ENCODE data around the gene DMXL1. TPM values are rescaled to one million over a fixed set of nuclear protein-coding genes. Genes with fewer than 3 reads are reported as not detected.
"Not testable (repeated sequence)": the region's sequence is repeated elsewhere in the genome, so short reads cannot be mapped to it uniquely, and the experiment has no call there.

DMXL1 gene
- total and polyA plus RNA-seq, 9 donors = 16.2 to 32.4 (median 19.3) TPM

- H3K9me3 ChIP-seq (replicated peaks; ENCODE audit: control insufficient read depth, low read depth, low read length); DNase-seq; H3K27me3 ChIP-seq (ENCODE audit: control insufficient read depth, insufficient read depth, low read length); H3K27ac ChIP-seq (ENCODE audit: low read length); H3K4me3 ChIP-seq (ENCODE audit: low read length); H3K36me3 ChIP-seq (ENCODE audit: control insufficient read depth, insufficient read depth, low read length); H3K4me1 ChIP-seq (ENCODE audit: control insufficient read depth, insufficient read depth, low read length): not testable (repeated sequence)
- 94% methylated on average over 23 of the region's 27 CpGs for WGBS (ENCODE audit: insufficient coverage)
These were observed 51.6 kb downstream of the DMXL1 start for GRCh38 chr5:119122474-119122873.

GRCh38 chr5:119123280-119123679, 52.4 kb downstream of the DMXL1 start:
- H3K27me3 ChIP-seq (ENCODE audit: control insufficient read depth, insufficient read depth, low read length) = no peaks in the 10 kb centered on the region
- DNase-seq = no peak
- no peak overlapping the region for H3K4me3 ChIP-seq (ENCODE audit: low read length)
- peaks cover 7% of the 10 kb centered on the region for H3K36me3 ChIP-seq (ENCODE audit: control insufficient read depth, insufficient read depth, low read length)
- H3K27ac ChIP-seq (ENCODE audit: low read length) = no peak overlapping the region
- no peaks in the 10 kb centered on the region for H3K9me3 ChIP-seq (replicated peaks; ENCODE audit: control insufficient read depth, low read depth, low read length)
- 90% methylated on average over 2 of the region's 2 CpGs for WGBS (ENCODE audit: insufficient coverage)
- H3K4me1 ChIP-seq (ENCODE audit: control insufficient read depth, insufficient read depth, low read length) = no peaks in the 10 kb centered on the region

- Histone ChIP-seq H3K27me3 (ENCODE audit: control insufficient read depth, insufficient read depth, low read length) (no peaks in the 10 kb centered on the region), H3K4me1 (ENCODE audit: control insufficient read depth, insufficient read depth, low read length) (no peaks in the 10 kb centered on the region), H3K4me3 (ENCODE audit: low read length) (no peak overlapping the region), H3K9me3 (replicated peaks; ENCODE audit: control insufficient read depth, low read depth, low read length) (no peaks in the 10 kb centered on the region), H3K36me3 (ENCODE audit: control insufficient read depth, insufficient read depth, low read length) (peaks cover 10% of the 10 kb centered on the region), H3K27ac (ENCODE audit: low read length) (no peak overlapping the region)
- DNase-seq = no peak
- WGBS (ENCODE audit: insufficient coverage) = 100% methylated on average over 1 of the region's 2 CpGs
These were observed 58.9 kb downstream of the DMXL1 start for GRCh38 chr5:119129770-119130169.

- no CpG with 5 or more reads among the region's 2 CpGs for WGBS (ENCODE audit: insufficient coverage)
- H3K4me1 ChIP-seq (ENCODE audit: control insufficient read depth, insufficient read depth, low read length) = no peaks in the 10 kb centered on the region
- no peak for DNase-seq
- H3K27ac ChIP-seq (ENCODE audit: low read length) = no peak overlapping the region
- peaks cover 13% of the 10 kb centered on the region for H3K9me3 ChIP-seq (replicated peaks; ENCODE audit: control insufficient read depth, low read depth, low read length)
- no peaks in the 10 kb centered on the region for H3K27me3 ChIP-seq (ENCODE audit: control insufficient read depth, insufficient read depth, low read length)
- H3K36me3 ChIP-seq (ENCODE audit: control insufficient read depth, insufficient read depth, low read length) = peaks cover 18% of the 10 kb centered on the region
- no peak overlapping the region for H3K4me3 ChIP-seq (ENCODE audit: low read length)
These were observed 60.8 kb downstream of the DMXL1 start for GRCh38 chr5:119131530-119132304.

- Histone ChIP-seq H3K9me3 (replicated peaks; ENCODE audit: control insufficient read depth, low read depth, low read length) (peaks cover 27% of the 10 kb centered on the region), H3K36me3 (ENCODE audit: control insufficient read depth, insufficient read depth, low read length) (peaks cover 30% of the 10 kb centered on the region)
- not testable (repeated sequence) for DNase-seq; H3K27me3 ChIP-seq (ENCODE audit: control insufficient read depth, insufficient read depth, low read length); H3K4me3 ChIP-seq (ENCODE audit: low read length); H3K4me1 ChIP-seq (ENCODE audit: control insufficient read depth, insufficient read depth, low read length); H3K27ac ChIP-seq (ENCODE audit: low read length)
- 100% methylated on average over 4 of the region's 4 CpGs for WGBS (ENCODE audit: insufficient coverage)
These were observed 64.9 kb downstream of the DMXL1 start for GRCh38 chr5:119135743-119136142.

GRCh38 chr5:119136666-119137318, 65.9 kb downstream of the DMXL1 start:
- Histone ChIP-seq H3K9me3 (replicated peaks; ENCODE audit: control insufficient read depth, low read depth, low read length) (peaks cover 27% of the 10 kb centered on the region), H3K36me3 (ENCODE audit: control insufficient read depth, insufficient read depth, low read length) (peaks cover 30% of the 10 kb centered on the region), H3K27ac (ENCODE audit: low read length) (no peak overlapping the region), H3K4me3 (ENCODE audit: low read length) (no peak overlapping the region), H3K4me1 (ENCODE audit: control insufficient read depth, insufficient read depth, low read length) (no peaks in the 10 kb centered on the region), H3K27me3 (ENCODE audit: control insufficient read depth, insufficient read depth, low read length) (no peaks in the 10 kb centered on the region)
- DNase-seq = no peak
- WGBS (ENCODE audit: insufficient coverage) = 97% methylated on average over 6 of the region's 7 CpGs

- DNase-seq = no peak
- no peaks in the 10 kb centered on the region for H3K4me1 ChIP-seq (ENCODE audit: control insufficient read depth, insufficient read depth, low read length)
- H3K4me3 ChIP-seq (ENCODE audit: low read length) = no peak overlapping the region
- H3K27me3 ChIP-seq (ENCODE audit: control insufficient read depth, insufficient read depth, low read length) = no peaks in the 10 kb centered on the region
- peaks cover 6% of the 10 kb centered on the region for H3K9me3 ChIP-seq (replicated peaks; ENCODE audit: control insufficient read depth, low read depth, low read length)
- WGBS (ENCODE audit: insufficient coverage) = no CpG with 5 or more reads among the region's 4 CpGs
- H3K27ac ChIP-seq (ENCODE audit: low read length) = no peak overlapping the region
- H3K36me3 ChIP-seq (ENCODE audit: control insufficient read depth, insufficient read depth, low read length) = peaks cover 26% of the 10 kb centered on the region
These were observed 82.7 kb downstream of the DMXL1 start for GRCh38 chr5:119153629-119154028.

- Histone ChIP-seq H3K27me3 (ENCODE audit: control insufficient read depth, insufficient read depth, low read length) (no peaks in the 10 kb centered on the region), H3K4me1 (ENCODE audit: control insufficient read depth, insufficient read depth, low read length) (no peaks in the 10 kb centered on the region), H3K27ac (ENCODE audit: low read length) (no peak overlapping the region), H3K9me3 (replicated peaks; ENCODE audit: control insufficient read depth, low read depth, low read length) (peaks cover 6% of the 10 kb centered on the region), H3K4me3 (ENCODE audit: low read length) (no peak overlapping the region), H3K36me3 (ENCODE audit: control insufficient read depth, insufficient read depth, low read length) (peaks cover 11% of the 10 kb centered on the region)
- WGBS (ENCODE audit: insufficient coverage) = no CpG with 5 or more reads among the region's 2 CpGs
- DNase-seq = no peak
These were observed 87.3 kb downstream of the DMXL1 start for GRCh38 chr5:119158144-119158543.

GRCh38 chr5:119161430-119161829, 90.5 kb downstream of the DMXL1 start:
- H3K4me1 ChIP-seq (ENCODE audit: control insufficient read depth, insufficient read depth, low read length) = no peaks in the 10 kb centered on the region
- no peak overlapping the region for H3K4me3 ChIP-seq (ENCODE audit: low read length)
- WGBS (ENCODE audit: insufficient coverage) = 91% methylated on average over 4 of the region's 4 CpGs
- H3K27ac ChIP-seq (ENCODE audit: low read length) = no peak overlapping the region
- H3K36me3 ChIP-seq (ENCODE audit: control insufficient read depth, insufficient read depth, low read length) = peaks cover 9% of the 10 kb centered on the region
- no peak for DNase-seq
- peaks cover 6% of the 10 kb centered on the region for H3K9me3 ChIP-seq (replicated peaks; ENCODE audit: control insufficient read depth, low read depth, low read length)
- no peaks in the 10 kb centered on the region for H3K27me3 ChIP-seq (ENCODE audit: control insufficient read depth, insufficient read depth, low read length)

GRCh38 chr5:119166026-119166425, 95.1 kb downstream of the DMXL1 start:
- no CpG with 5 or more reads among the region's 4 CpGs for WGBS (ENCODE audit: insufficient coverage)
- Histone ChIP-seq H3K4me1 (ENCODE audit: control insufficient read depth, insufficient read depth, low read length) (no peaks in the 10 kb centered on the region), H3K9me3 (replicated peaks; ENCODE audit: control insufficient read depth, low read depth, low read length) (no peaks in the 10 kb centered on the region), H3K4me3 (ENCODE audit: low read length) (no peak overlapping the region), H3K27ac (ENCODE audit: low read length) (no peak overlapping the region), H3K27me3 (ENCODE audit: control insufficient read depth, insufficient read depth, low read length) (no peaks in the 10 kb centered on the region), H3K36me3 (ENCODE audit: control insufficient read depth, insufficient read depth, low read length) (peaks cover 7% of the 10 kb centered on the region)
- peak; percentile 2 for DNase-seq

Measured in muscle of leg (tissue), 11 donors.